HCT116 (cell line): ENCODE data around the gene SLAMF7.

ENCODE experiments used
- ATF3 ChIP-seq: IDR thresholded peaks from 2 replicates; pipeline ENCODE4 v1.6.1; 2012
- CBX3 ChIP-seq: IDR thresholded peaks from 2 replicates; pipeline ENCODE4 v1.6.1; 2012; ENCODE audit warnings: low read depth
- CEBPB ChIP-seq: IDR thresholded peaks from 2 replicates; pipeline ENCODE4 v1.6.1; 2012; ENCODE audit warnings: low read depth
- EZH2 ChIP-seq: fragments of 200-600 bp; sonication (generic); IDR thresholded peaks from 2 replicates; pipeline ENCODE4 v1.6.1; 2017; ENCODE audit warnings: antibody characterized with exemption, mixed run types
- JUND ChIP-seq: IDR thresholded peaks from 2 replicates; pipeline ENCODE4 v1.6.1; 2012
- MAX ChIP-seq: IDR thresholded peaks from 2 replicates; pipeline ENCODE4 v1.6.1; 2012
- POLR2A ChIP-seq: IDR thresholded peaks from 2 replicates; pipeline ENCODE4 v1.7.0; 2011; ENCODE audit warnings: borderline replicate concordance; ENCODE audit not compliant: insufficient read depth, insufficient read length; ENCODE audit errors: extremely low read depth
- POLR2AphosphoS5 ChIP-seq: IDR thresholded peaks from 2 replicates; pipeline ENCODE4 v1.6.1; 2011; ENCODE audit warnings: mild to moderate bottlenecking, low read depth, low read length, moderate library complexity
- SRF ChIP-seq: IDR thresholded peaks from 2 replicates; pipeline ENCODE4 v1.6.1; 2012; ENCODE audit warnings: low read depth
- TCF7L2 ChIP-seq: IDR thresholded peaks from 2 replicates; pipeline ENCODE4 v1.7.0; 2011; ENCODE audit warnings: borderline replicate concordance, inconsistent platforms; ENCODE audit not compliant: insufficient read depth, insufficient read length; ENCODE audit errors: extremely low read depth
- YY1 ChIP-seq: IDR thresholded peaks from 2 replicates; pipeline ENCODE4 v1.6.1; 2011; ENCODE audit warnings: low read length, low read depth, moderate library complexity, mild to moderate bottlenecking; ENCODE audit not compliant: insufficient replicate concordance; ENCODE audit errors: extremely low read depth
- TF ChIP-seq, protein P1 (sequence below), 3 experiments: fragments of 200-600 bp in 1 of 3; sonication (generic) in 1 of 3; IDR thresholded peaks in 2 of 3; conservative IDR thresholded peaks in 1 of 3; 2 replicates each; pipeline ENCODE4 v1.5.1; 2012 to 2017; ENCODE audit warnings: low read depth in 2 of 3, low read length in 2 of 3, antibody characterized with exemption in 1 of 3, borderline replicate concordance in 1 of 3, control low read depth in 1 of 3, mild to moderate bottlenecking in 1 of 3, mixed read lengths in 1 of 3, mixed run types in 1 of 3, moderate library complexity in 1 of 3; ENCODE audit not compliant: insufficient read depth in 1 of 3

GRCh38 chr1:160752924-160753323, 13.9 kb downstream of the SLAMF7 start:
- TF ChIP-seq TCF7L2 (no peak), POLR2A (no peak), CEBPB (no peak), CBX3 (no peak), MAX (no peak), YY1 (no peak), JUND (no peak), SRF (no peak), POLR2AphosphoS5 (no peak), ATF3 (no peak), EZH2 (no peak)
- TF ChIP-seq, protein P1, sequence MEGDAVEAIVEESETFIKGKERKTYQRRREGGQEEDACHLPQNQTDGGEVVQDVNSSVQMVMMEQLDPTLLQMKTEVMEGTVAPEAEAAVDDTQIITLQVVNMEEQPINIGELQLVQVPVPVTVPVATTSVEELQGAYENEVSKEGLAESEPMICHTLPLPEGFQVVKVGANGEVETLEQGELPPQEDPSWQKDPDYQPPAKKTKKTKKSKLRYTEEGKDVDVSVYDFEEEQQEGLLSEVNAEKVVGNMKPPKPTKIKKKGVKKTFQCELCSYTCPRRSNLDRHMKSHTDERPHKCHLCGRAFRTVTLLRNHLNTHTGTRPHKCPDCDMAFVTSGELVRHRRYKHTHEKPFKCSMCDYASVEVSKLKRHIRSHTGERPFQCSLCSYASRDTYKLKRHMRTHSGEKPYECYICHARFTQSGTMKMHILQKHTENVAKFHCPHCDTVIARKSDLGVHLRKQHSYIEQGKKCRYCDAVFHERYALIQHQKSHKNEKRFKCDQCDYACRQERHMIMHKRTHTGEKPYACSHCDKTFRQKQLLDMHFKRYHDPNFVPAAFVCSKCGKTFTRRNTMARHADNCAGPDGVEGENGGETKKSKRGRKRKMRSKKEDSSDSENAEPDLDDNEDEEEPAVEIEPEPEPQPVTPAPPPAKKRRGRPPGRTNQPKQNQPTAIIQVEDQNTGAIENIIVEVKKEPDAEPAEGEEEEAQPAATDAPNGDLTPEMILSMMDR (IDR thresholded peaks at IDR 0.05 in 2 of 3, conservative IDR thresholded peaks at IDR 0.05 in 1 of 3; ENCODE audit: borderline replicate concordance in 1 of 3, insufficient read depth in 1 of 3, low read depth in 2 of 3, low read length in 2 of 3), result no peak
